Tibial artery (tissue), 4 donors: ENCODE measurements around the gene NANOS3.
"Not testable (repeated sequence)": the region's sequence is repeated elsewhere in the genome, so short reads cannot be mapped to it uniquely, and the experiment has no call there.

Source experiments
- DNase-seq, 2 donors: peaks; one replicate each; pipeline ENCODE4 v3.0.0-alpha.2; 2019
- H3K27ac ChIP-seq, 2 donors: fragments of 200-600 bp; sonication (generic) in 1 of 2; 1 replicate in 1 of 2; 2 replicates in 1 of 2; pipeline ENCODE4 v1.5.1; 2018 to 2019; ENCODE audit warnings: mild to moderate bottlenecking in 1 of 2
- H3K27me3 ChIP-seq, 2 donors: fragments of 200-600 bp; sonication (generic) in 1 of 2; one replicate each; pipeline versions ENCODE4 v1.5.1 to v1.6.0; 2016 to 2019
- H3K36me3 ChIP-seq, 3 donors: fragments of 200-600 bp; sonication (generic) in 2 of 3; one replicate each; pipeline ENCODE4 v1.5.1; 2016 to 2019; ENCODE audit warnings: mild to moderate bottlenecking in 2 of 3
- H3K4me1 ChIP-seq, 4 donors: fragments of 200-600 bp; sonication (generic) in 2 of 4; 1 replicate in 3 of 4; 2 replicates in 1 of 4; pipeline ENCODE4 v1.5.1; 2016 to 2019
- H3K4me3 ChIP-seq, 2 donors: fragments of 200-600 bp; sonication (generic) in 1 of 2; 1 replicate in 1 of 2; 2 replicates in 1 of 2; pipeline ENCODE4 v1.5.1; 2018 to 2019; ENCODE audit warnings: mild to moderate bottlenecking in 2 of 2
- H3K9me3 ChIP-seq, 3 donors: fragments of 200-600 bp; sonication (generic) in 1 of 3; one replicate each; pipeline ENCODE4 v1.5.1; 2016 to 2019
- intact Hi-C: fragments of 100-400 bp; cut with DNase I; formaldehyde crosslinking; loops from one replicate; pipeline ENCODE4 v1.15.0; 2023; ENCODE audit warnings: low total_unique reads
- TF ChIP-seq, protein P1 (sequence below), 2 experiments: fragments of 200-600 bp in 1 of 2; fragments of 450-650 bp in 1 of 2; IDR thresholded peaks; one replicate each; pipeline ENCODE4 v1.5.1; 2017 to 2019; ENCODE audit warnings: antibody characterized with exemption in 2 of 2, mild to moderate bottlenecking in 1 of 2, moderate library complexity in 1 of 2

Gene NANOS3

DNA sequence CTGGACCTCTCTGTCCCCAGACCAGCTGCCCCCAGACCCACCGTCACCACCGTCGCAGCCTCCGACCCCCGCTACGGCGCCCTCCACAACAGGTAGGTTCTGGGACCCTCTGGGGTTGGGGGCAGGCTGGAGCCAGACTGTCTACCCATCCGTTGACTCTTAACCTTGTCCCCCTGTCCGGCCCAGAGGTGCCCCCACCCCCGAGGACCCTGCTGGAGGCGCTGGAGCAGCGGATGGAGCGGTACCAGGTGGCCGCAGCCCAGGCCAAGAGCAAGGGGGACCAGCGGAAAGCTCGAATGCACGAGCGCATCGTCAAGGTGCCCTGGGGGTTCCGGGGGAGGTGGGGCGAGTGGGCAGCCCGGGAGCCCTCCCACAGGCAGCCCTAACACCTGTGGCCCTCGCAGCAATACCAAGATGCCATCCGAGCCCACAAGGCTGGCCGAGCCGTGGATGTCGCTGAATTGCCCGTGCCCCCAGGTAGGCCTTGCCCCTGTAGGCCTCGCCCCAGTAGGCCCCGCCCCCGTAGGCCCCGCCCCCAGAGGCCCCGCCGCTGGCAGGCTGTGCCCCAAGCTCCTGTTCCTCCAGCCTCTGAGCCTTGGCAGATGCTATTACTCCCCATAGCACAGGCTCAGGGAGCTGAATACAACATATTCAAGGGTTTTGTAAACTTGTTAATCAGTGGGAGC, 41.9 kb downstream of the NANOS3 start:
- intact Hi-C loops = no loop called here
- no peak overlapping the region for H3K4me3 ChIP-seq
- H3K27ac ChIP-seq = no peak overlapping the region
- no peaks in the 10 kb centered on the region for H3K9me3 ChIP-seq
- no peaks in the 10 kb centered on the region for H3K4me1 ChIP-seq
- H3K36me3 ChIP-seq = peaks cover 70 to 100% (median 85%) of the 10 kb centered on the region in 3 donors
- no peaks in the 10 kb centered on the region for H3K27me3 ChIP-seq
- DNase-seq = no peak
- TF ChIP-seq, protein P1, sequence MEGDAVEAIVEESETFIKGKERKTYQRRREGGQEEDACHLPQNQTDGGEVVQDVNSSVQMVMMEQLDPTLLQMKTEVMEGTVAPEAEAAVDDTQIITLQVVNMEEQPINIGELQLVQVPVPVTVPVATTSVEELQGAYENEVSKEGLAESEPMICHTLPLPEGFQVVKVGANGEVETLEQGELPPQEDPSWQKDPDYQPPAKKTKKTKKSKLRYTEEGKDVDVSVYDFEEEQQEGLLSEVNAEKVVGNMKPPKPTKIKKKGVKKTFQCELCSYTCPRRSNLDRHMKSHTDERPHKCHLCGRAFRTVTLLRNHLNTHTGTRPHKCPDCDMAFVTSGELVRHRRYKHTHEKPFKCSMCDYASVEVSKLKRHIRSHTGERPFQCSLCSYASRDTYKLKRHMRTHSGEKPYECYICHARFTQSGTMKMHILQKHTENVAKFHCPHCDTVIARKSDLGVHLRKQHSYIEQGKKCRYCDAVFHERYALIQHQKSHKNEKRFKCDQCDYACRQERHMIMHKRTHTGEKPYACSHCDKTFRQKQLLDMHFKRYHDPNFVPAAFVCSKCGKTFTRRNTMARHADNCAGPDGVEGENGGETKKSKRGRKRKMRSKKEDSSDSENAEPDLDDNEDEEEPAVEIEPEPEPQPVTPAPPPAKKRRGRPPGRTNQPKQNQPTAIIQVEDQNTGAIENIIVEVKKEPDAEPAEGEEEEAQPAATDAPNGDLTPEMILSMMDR (IDR thresholded peaks at IDR 0.05) = no peak

DNA sequence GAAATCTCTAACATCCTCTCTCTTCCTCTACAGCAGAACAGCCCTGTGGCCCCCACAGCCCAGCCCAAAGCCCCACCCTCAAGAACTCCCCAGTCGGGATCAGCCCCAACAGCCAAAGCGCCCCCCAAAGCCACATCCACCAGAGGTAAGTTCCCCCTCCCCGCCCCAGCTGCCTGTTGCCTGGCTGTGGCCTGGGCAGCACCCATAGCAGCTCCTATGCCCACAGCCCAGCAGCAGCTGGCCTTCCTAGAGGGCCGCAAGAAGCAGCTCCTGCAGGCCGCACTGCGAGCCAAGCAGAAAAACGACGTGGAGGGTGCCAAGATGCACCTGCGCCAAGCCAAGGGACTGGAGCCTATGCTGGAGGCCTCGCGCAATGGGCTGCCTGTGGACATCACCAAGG, 43.6 kb downstream of the NANOS3 start:
- TF ChIP-seq, protein P1 (IDR thresholded peaks at IDR 0.05) = no peak
- Histone ChIP-seq H3K27me3 (no peaks in the 10 kb centered on the region), H3K4me1 (no peaks in the 10 kb centered on the region), H3K27ac (no peak overlapping the region), H3K36me3 (peaks cover 72 to 100% (median 84%) of the 10 kb centered on the region in 3 donors), H3K9me3 (no peaks in the 10 kb centered on the region), H3K4me3 (no peak overlapping the region)
- DNase-seq = no peak
- intact Hi-C loops = no loop called here

DNA sequence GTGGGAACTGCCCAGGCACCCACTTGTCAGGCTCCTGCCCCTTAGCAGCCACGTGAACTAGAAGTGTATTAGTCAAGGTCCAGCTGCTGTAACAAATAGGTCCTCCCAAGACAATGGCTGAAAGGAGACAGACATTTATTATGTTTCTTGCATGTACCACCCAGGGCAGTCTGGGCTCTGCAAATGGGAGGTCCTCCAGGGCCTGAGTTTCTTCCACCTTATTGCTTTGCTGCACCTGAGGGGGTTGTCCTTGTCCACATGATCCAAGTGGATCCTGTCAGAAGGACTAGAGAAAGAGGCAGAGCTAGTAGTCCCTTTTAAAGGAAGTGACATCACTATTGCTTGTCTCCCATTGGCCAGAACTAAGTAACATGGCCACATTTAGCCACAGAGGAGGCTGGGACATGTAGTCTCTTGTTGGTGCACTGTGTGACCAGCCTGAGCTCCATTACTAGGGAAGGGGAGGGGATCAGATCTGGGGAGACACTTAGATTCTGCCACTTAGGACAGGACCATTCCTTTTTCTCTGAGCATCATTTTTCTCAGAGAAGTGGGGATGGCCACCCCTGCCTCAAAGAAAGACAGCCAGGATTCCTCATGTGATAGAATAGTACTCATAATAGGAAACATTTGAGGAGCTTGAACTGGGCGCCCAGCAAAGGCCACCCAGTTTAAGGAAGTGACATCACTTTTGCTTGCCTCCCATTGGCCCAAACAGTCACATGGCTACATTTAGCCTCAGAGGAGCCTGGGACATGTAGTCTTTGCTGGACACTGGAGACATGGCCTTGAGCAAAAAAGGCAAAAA, 44.2 kb downstream of the NANOS3 start:
- TF ChIP-seq, protein P1 (IDR thresholded peaks at IDR 0.05) = no peak
- no peaks in the 10 kb centered on the region for H3K9me3 ChIP-seq
- H3K27me3 ChIP-seq = no peaks in the 10 kb centered on the region
- H3K27ac ChIP-seq = no peak overlapping the region
- peaks cover 68 to 97% (median 81%) of the 10 kb centered on the region in 3 donors for H3K36me3 ChIP-seq
- no peak overlapping the region for H3K4me3 ChIP-seq
- H3K4me1 ChIP-seq = no peaks in the 10 kb centered on the region
- DNase-seq = no peak
- intact Hi-C loops = no loop called here

DNA sequence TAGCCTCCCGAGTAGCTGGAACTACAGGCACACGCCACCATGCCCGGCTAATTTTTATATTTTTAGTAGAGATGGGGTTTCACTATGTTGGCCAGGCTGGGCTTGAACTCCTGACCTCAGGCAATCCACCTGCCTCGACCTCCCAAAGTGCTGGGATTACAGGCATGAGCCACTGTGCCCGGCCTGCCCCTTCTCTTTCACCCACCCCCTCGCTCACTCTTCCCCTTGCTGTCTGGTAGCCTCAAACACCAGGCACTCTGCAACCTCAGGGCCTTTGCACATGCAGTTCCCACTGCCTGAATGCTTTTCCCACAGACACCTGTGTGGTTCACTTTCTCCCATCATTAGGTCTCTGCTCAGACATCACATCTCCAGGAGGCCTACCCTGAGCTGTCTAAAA, 45.2 kb downstream of the NANOS3 start:
- H3K4me1 ChIP-seq, intact Hi-C loops, H3K27me3 ChIP-seq, H3K27ac ChIP-seq, H3K9me3 ChIP-seq, H3K4me3 ChIP-seq, DNase-seq: not testable (repeated sequence)
- peaks cover 78 to 97% (median 88%) of the 10 kb centered on the region in 3 donors for H3K36me3 ChIP-seq

DNA sequence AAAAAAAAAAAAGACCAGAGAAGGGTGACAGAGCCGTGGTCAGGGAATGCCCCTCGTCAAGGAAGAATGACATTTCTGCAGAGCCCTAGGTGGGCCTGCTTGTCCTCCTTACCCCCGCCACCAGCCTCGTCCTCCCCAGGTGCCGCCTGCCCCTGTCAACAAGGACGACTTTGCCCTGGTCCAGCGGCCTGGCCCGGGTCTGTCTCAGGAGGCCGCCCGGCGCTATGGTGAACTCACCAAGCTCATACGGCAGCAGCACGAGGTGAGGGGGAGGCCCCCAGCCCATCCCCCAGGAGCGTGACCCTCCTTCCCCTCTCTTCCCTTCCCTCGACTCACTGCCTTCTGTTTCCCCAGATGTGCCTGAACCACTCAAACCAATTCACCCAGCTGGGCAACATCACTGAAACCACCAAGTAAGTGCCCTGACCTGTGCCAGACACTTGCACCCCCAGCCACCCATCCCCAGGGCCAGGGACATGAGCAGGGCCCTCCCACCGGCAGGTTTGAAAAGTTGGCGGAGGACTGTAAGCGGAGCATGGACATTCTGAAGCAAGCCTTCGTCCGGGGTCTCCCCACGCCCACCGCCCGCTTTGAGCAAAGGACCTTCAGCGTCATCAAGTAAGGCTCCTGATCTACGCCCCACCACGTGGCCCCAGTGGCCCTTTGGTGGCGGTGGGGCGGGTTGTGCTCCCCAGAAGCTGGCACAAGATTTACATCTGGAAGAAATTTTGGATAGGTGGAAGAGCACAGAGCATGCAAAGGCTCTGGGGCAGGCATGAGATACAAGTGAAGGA, 46.5 kb downstream of the NANOS3 start:
- Histone ChIP-seq H3K9me3 (no peaks in the 10 kb centered on the region), H3K36me3 (peaks cover 79 to 97% (median 91%) of the 10 kb centered on the region in 3 donors), H3K27ac (no peak overlapping the region), H3K4me1 (no peaks in the 10 kb centered on the region), H3K4me3 (no peak overlapping the region), H3K27me3 (no peaks in the 10 kb centered on the region)
- intact Hi-C loops = no loop called here
- TF ChIP-seq, protein P1 (IDR thresholded peaks at IDR 0.05) = no peak
- DNase-seq = no peak
